ENCODE results near the gene ANKH.

The ANKH gene

GRCh38 chr5:14757850-14758249, 113.7 kb downstream of the ANKH start:
- no peak for FAIRE-seq

GRCh38 chr5:14756478-14756877, 115.1 kb downstream of the ANKH start:
- FAIRE-seq, result no peak

GRCh38 chr5:14753947-14754346, 117.6 kb downstream of the ANKH start:
- FAIRE-seq, result no peak

GRCh38 chr5:14753292-14753691, 118.3 kb downstream of the ANKH start:
- no peak for FAIRE-seq

- no peak for FAIRE-seq
These were observed 119.0 kb downstream of the ANKH start for GRCh38 chr5:14752497-14753071.

GRCh38 chr5:14750712-14751111, 120.9 kb downstream of the ANKH start:
- no peak for FAIRE-seq

GRCh38 chr5:14749579-14750101, 121.9 kb downstream of the ANKH start:
- FAIRE-seq, result no peak

- no peak for FAIRE-seq
These were observed 123.2 kb downstream of the ANKH start for GRCh38 chr5:14748180-14748900.

- no peak for FAIRE-seq
These were observed 125.8 kb downstream of the ANKH start for GRCh38 chr5:14745753-14746152.

- no peak for FAIRE-seq
These were observed 126.4 kb downstream of the ANKH start for GRCh38 chr5:14745188-14745563.

- no peak for FAIRE-seq
These were observed 127.0 kb downstream of the ANKH start for GRCh38 chr5:14744296-14745187.

GRCh38 chr5:14743601-14744295, 127.8 kb downstream of the ANKH start:
- no peak for FAIRE-seq

GRCh38 chr5:14742498-14742897, 129.1 kb downstream of the ANKH start:
- no peak for FAIRE-seq

- no peak for FAIRE-seq
These were observed 129.7 kb downstream of the ANKH start for GRCh38 chr5:14741801-14742440.

GRCh38 chr5:14741131-14741530, 130.4 kb downstream of the ANKH start:
- no peak for FAIRE-seq

- FAIRE-seq, result no peak
These were observed 131.6 kb downstream of the ANKH start for GRCh38 chr5:14739981-14740380.

GRCh38 chr5:14739538-14739937, 132.0 kb downstream of the ANKH start:
- FAIRE-seq, result no peak

- no peak for FAIRE-seq
These were observed 133.5 kb downstream of the ANKH start for GRCh38 chr5:14738050-14738449.

- FAIRE-seq, result no peak
These were observed 134.3 kb downstream of the ANKH start for GRCh38 chr5:14737291-14737690.

- FAIRE-seq, result no peak
These were observed 135.6 kb downstream of the ANKH start for GRCh38 chr5:14735944-14736343.

- no peak for FAIRE-seq
These were observed 137.2 kb downstream of the ANKH start for GRCh38 chr5:14734396-14734795.

GRCh38 chr5:14733661-14734060, 137.9 kb downstream of the ANKH start:
- no peak for FAIRE-seq
